GM23338 (cell line): ENCODE data around the gene DNAAF5. TPM values are rescaled to one million over a fixed set of nuclear protein-coding genes. Genes with fewer than 3 reads are reported as not detected.
A peak's percentile ranks its signal among the peaks of the same experiment; 100 is the strongest.

Experiments used
- ATAC-seq: fragments of 200-7000 bp; cut with Tn5 transposase; 3 replicates; pipeline ENCODE4 v1.9.1; 2020
- DNase-seq: peaks from one replicate; pipeline ENCODE4 v3.0.0-alpha.2; 2015; ENCODE audit warnings: low spot score
- H2AFZ ChIP-seq: fragments of 200-600 bp; sonication (generic); 2 replicates; pipeline ENCODE4 v1.8.0; 2016; ENCODE audit warnings: antibody characterized with exemption, mild to moderate bottlenecking, moderate library complexity
- H3F3A ChIP-seq: fragments of 200-600 bp; sonication (generic); replicated peaks from 2 replicates; pipeline ENCODE4 v1.8.0; 2017; ENCODE audit warnings: antibody characterized with exemption, mixed run types, low read depth
- H3K27ac ChIP-seq: fragments of 200-600 bp; sonication (generic); 2 replicates; pipeline ENCODE4 v1.6.1; 2016; ENCODE audit warnings: low read depth
- H3K27me3 ChIP-seq: fragments of 200-600 bp; sonication (generic); 2 replicates; pipeline ENCODE4 v1.8.0; 2016; ENCODE audit warnings: mild to moderate bottlenecking, mixed run types, moderate library complexity; ENCODE audit not compliant: insufficient read depth
- H3K36me3 ChIP-seq: fragments of 200-600 bp; sonication (generic); 2 replicates; pipeline ENCODE4 v1.8.0; 2016; ENCODE audit warnings: mild to moderate bottlenecking; ENCODE audit not compliant: insufficient read depth
- H3K4me1 ChIP-seq: fragments of 200-600 bp; sonication (generic); 2 replicates; pipeline ENCODE4 v1.8.0; 2016; ENCODE audit warnings: mild to moderate bottlenecking, moderate library complexity; ENCODE audit not compliant: insufficient read depth
- H3K4me2 ChIP-seq: fragments of 200-600 bp; sonication (generic); 2 replicates; pipeline ENCODE4 v1.7.1; 2017; ENCODE audit warnings: mixed run types
- H3K4me3 ChIP-seq: fragments of 200-600 bp; sonication (generic); 2 replicates; pipeline ENCODE4 v1.6.1; 2016; ENCODE audit warnings: mixed run types
- H3K79me2 ChIP-seq: fragments of 200-600 bp; sonication (generic); replicated peaks from 2 replicates; pipeline ENCODE4 v1.8.0; 2017; ENCODE audit warnings: mild to moderate bottlenecking; ENCODE audit not compliant: insufficient read depth
- H3K9me2 ChIP-seq: fragments of 200-600 bp; sonication (generic); 2 replicates; pipeline ENCODE4 v1.8.0; 2017; ENCODE audit not compliant: insufficient read depth
- H4K20me1 ChIP-seq: fragments of 200-600 bp; sonication (generic); replicated peaks from 2 replicates; pipeline ENCODE4 v1.8.0; 2017; ENCODE audit warnings: mild to moderate bottlenecking; ENCODE audit not compliant: insufficient read depth
- H3K27ac Mint-ChIP-seq: 2 replicates; pipeline ENCODE4 v1.8.0; 2020; ENCODE audit warnings: inconsistent platforms, mild to moderate bottlenecking, moderate library complexity, mixed read lengths
- H3K27me3 Mint-ChIP-seq: 3 replicates; pipeline ENCODE4 v1.8.0; 2022; ENCODE audit warnings: low read depth, mild to moderate bottlenecking, moderate library complexity, mixed read lengths, inconsistent platforms; ENCODE audit not compliant: insufficient read depth, poor library complexity
- H3K36me3 Mint-ChIP-seq: 3 replicates; pipeline ENCODE4 v1.8.0; 2021; ENCODE audit warnings: low read depth, mild to moderate bottlenecking, inconsistent platforms, moderate library complexity, mixed read lengths
- H3K4me1 Mint-ChIP-seq: 3 replicates; pipeline ENCODE4 v1.8.0; 2020; ENCODE audit warnings: mild to moderate bottlenecking, inconsistent platforms, mixed read lengths
- H3K4me3 Mint-ChIP-seq: 3 replicates; pipeline ENCODE4 v1.8.0; 2021; ENCODE audit warnings: moderate library complexity, mild to moderate bottlenecking, inconsistent platforms, mixed read lengths
- H3K9me3 Mint-ChIP-seq: 3 replicates; pipeline ENCODE4 v1.8.0; 2020; ENCODE audit warnings: moderate library complexity, mild to moderate bottlenecking, inconsistent platforms, mixed read lengths
- CREB1 ChIP-seq: fragments of 250-450 bp; sonication (Bioruptor Pico); IDR thresholded peaks from 2 replicates; pipeline ENCODE4 v1.5.0; 2020; ENCODE audit warnings: low read depth, mild to moderate bottlenecking, moderate library complexity
- CTCF ChIP-seq, 2 experiments: fragments of 200-600 bp in 1 of 2; sonication (generic) in 1 of 2; conservative IDR thresholded peaks; 2 replicates each; pipeline versions ENCODE4 v1.5.1 to v1.6.1; 2016 to 2017; ENCODE audit warnings: antibody characterized with exemption in 2 of 2, low read depth in 2 of 2, mild to moderate bottlenecking in 2 of 2, moderate library complexity in 1 of 2
- EZH2phosphoT487 ChIP-seq: fragments of 200-600 bp; sonication (generic); IDR thresholded peaks from one replicate; pipeline ENCODE4 v1.8.1; 2018; ENCODE audit warnings: antibody characterized with exemption; ENCODE audit not compliant: unreplicated experiment
- JUNB ChIP-seq: IDR thresholded peaks from one replicate; pipeline ENCODE4 v1.6.1; 2016; ENCODE audit warnings: antibody characterized with exemption; ENCODE audit not compliant: unreplicated experiment
- REST ChIP-seq: IDR thresholded peaks from one replicate; pipeline ENCODE4 v1.6.1; 2018; ENCODE audit warnings: antibody characterized with exemption; ENCODE audit not compliant: unreplicated experiment
- ZNF462 ChIP-seq: fragments of 250-450 bp; sonication (Bioruptor Pico); IDR thresholded peaks from 2 replicates; pipeline ENCODE4 v1.5.0; 2020; ENCODE audit warnings: mild to moderate bottlenecking, moderate library complexity
- polyA plus RNA-seq: library from polyadenylated mRNA; unstranded; fragments of >200 nt; fragmentation: Nextera tagmentation; extraction: Ambion mirVana; gene quantifications from 2 replicates; pipeline ENCODE4 v1.2.1, GENCODE V29; 2016
- total RNA-seq: library from RNA; depleted of rRNA; stranded (reverse); fragments of >200 nt; shearing (Covaris generic); gene quantifications from 2 replicates; pipeline ENCODE4 v1.2.3, GENCODE V29; 2014

DNAAF5 gene
- total and polyA plus RNA-seq, 2 experiments from 2014 or later = 20.4 to 86.7 TPM

- Mint-ChIP-seq H3K4me3 (no peak overlapping the region), H3K4me1 (peaks cover 9% of the 10 kb centered on the region), H3K27ac (no peak overlapping the region; the same call in 1 of the 2 replicates), H3K27me3 (peaks cover 6% of the 10 kb centered on the region), H3K9me3 (no peaks in the 10 kb centered on the region; the same call in 2 of the 3 replicates), H3K36me3 (peaks cover 21% of the 10 kb centered on the region)
- peaks cover 3% of the 10 kb centered on the region; the same call in 1 of the 2 replicates for H3K36me3 ChIP-seq
- H3K4me1 ChIP-seq = no peaks in the 10 kb centered on the region; the same call in 1 of the 2 replicates
- TF ChIP-seq CTCF (conservative IDR thresholded peaks at IDR 0.05; ENCODE audit: low read depth in 2 of 2) = peak; percentile 30 to 74
- no peak for TF ChIP-seq REST
- H3K27me3 ChIP-seq = no peaks in the 10 kb centered on the region
- H3K4me3 ChIP-seq = no peak overlapping the region
- no peak overlapping the region for H3K4me2 ChIP-seq
- H3K27ac ChIP-seq = 0 out of 2 replicates have a peak overlapping the region, but pooled peaks have one; percentile 39
- H2AFZ ChIP-seq = no peak overlapping the region
- H3K79me2 ChIP-seq = peaks cover 89% of the 10 kb centered on the region
- no peaks in the 10 kb centered on the region for H3F3A ChIP-seq
- H4K20me1 ChIP-seq = peaks cover 10% of the 10 kb centered on the region; the same call in 1 of the 2 replicates
- DNase-seq = peak; percentile 71
- no peaks in the 10 kb centered on the region for H3K9me2 ChIP-seq
- ATAC-seq = peak; percentile 79
Observed at GRCh38 chr7:732094-732541, 5.6 kb downstream of the DNAAF5 start.

- peaks cover 9% of the 10 kb centered on the region for H3K4me1 Mint-ChIP-seq
- no peak for ATAC-seq
- Histone ChIP-seq H3K79me2 (peaks cover 93% of the 10 kb centered on the region), H3K9me2 (no peaks in the 10 kb centered on the region), H3F3A (no peaks in the 10 kb centered on the region), H3K27ac (no peak overlapping the region), H4K20me1 (peaks cover 15% of the 10 kb centered on the region; the same call in 1 of the 2 replicates), H3K4me1 (no peaks in the 10 kb centered on the region; the same call in 1 of the 2 replicates), H3K27me3 (no peaks in the 10 kb centered on the region), H3K36me3 (peaks cover 3% of the 10 kb centered on the region; the same call in 1 of the 2 replicates), H3K4me2 (no peak overlapping the region), H3K4me3 (no peak overlapping the region), H2AFZ (no peak overlapping the region)
- H3K4me3 Mint-ChIP-seq = no peak overlapping the region
- no peaks in the 10 kb centered on the region; the same call in 2 of the 3 replicates for H3K9me3 Mint-ChIP-seq
- peaks cover 4% of the 10 kb centered on the region for H3K27me3 Mint-ChIP-seq
- DNase-seq = no peak
- H3K36me3 Mint-ChIP-seq = peaks cover 24% of the 10 kb centered on the region
- H3K27ac Mint-ChIP-seq = no peak overlapping the region; the same call in 1 of the 2 replicates
- TF ChIP-seq CTCF (conservative IDR thresholded peaks at IDR 0.05; ENCODE audit: low read depth in 2 of 2) = no peak
- no peak for TF ChIP-seq CREB1 (CRISPR knock-in tag)
- TF ChIP-seq EZH2phosphoT487 = no peak
- no peak for TF ChIP-seq JUNB
- TF ChIP-seq ZNF462 = no peak
Observed at GRCh38 chr7:732556-732955, 6.1 kb downstream of the DNAAF5 start.
